ENCODE measurements around the gene VPS72.
A peak's percentile ranks its signal among the peaks of the same experiment; 100 is the strongest.
"Not testable (repeated sequence)": the region's sequence is repeated elsewhere in the genome, so short reads cannot be mapped to it uniquely, and the experiment has no call there.

VPS72 gene, protein sequence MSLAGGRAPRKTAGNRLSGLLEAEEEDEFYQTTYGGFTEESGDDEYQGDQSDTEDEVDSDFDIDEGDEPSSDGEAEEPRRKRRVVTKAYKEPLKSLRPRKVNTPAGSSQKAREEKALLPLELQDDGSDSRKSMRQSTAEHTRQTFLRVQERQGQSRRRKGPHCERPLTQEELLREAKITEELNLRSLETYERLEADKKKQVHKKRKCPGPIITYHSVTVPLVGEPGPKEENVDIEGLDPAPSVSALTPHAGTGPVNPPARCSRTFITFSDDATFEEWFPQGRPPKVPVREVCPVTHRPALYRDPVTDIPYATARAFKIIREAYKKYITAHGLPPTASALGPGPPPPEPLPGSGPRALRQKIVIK

DNA sequence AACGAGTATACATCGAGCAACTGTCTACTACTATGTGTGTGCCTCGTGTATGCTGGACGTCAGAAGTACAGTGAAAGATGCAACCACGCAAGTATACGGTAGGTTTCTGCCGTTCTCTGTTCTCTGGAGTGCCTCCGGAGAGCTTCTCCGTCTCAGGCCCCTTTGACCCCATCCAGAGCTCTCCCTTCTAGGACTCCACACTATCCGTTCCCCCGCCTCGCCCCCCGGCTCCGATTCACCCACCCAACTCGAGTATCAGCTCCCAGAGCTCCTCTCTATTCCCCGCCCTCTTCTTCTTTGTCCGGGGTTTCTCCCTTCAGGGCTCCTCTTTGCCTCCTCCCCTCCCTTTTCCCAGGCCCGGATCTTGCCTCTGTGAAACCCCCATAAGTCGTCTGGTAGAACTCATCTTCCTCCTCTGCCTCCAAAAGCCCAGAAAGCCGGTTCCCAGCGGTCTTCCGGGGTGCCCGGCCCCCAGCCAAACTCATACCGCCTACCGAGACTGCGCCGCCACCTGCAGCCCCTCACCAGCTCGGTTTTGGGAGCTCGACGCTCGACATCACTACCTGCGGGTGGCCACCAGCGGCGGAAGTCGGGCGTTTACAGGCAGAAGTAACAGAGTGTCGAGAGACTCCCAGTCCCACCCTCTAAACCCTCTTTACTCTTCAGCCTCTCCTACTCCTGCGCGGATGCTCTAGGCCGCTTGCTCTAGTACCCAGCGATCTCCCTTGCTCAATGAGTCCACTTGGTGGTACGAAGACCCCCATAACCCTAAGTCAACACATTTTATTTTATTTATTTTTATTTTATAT lies at the start of gene VPS72:
Gene VPS72 (minus strand): TSS at position 561 of the 809 bp plus-strand sequence. CDS start 76 bp downstream, at position 485.
- DNase-seq, result peak; percentile 55

DNA sequence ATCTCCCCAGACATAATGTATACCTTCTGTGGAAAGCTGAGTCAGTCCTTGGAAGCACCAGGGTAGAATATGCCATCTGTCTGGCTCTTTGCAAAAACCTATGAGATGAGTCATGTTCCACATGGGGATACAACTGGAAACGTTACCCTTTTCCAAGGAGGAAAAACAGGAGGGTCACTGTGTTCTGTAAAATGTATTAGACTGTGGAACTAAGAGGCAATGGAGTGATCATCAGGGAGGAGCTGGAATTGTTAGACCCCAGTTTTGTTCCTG lies 48.4 kb upstream of the VPS72 start:
- DNase-seq, result no peak

DNA sequence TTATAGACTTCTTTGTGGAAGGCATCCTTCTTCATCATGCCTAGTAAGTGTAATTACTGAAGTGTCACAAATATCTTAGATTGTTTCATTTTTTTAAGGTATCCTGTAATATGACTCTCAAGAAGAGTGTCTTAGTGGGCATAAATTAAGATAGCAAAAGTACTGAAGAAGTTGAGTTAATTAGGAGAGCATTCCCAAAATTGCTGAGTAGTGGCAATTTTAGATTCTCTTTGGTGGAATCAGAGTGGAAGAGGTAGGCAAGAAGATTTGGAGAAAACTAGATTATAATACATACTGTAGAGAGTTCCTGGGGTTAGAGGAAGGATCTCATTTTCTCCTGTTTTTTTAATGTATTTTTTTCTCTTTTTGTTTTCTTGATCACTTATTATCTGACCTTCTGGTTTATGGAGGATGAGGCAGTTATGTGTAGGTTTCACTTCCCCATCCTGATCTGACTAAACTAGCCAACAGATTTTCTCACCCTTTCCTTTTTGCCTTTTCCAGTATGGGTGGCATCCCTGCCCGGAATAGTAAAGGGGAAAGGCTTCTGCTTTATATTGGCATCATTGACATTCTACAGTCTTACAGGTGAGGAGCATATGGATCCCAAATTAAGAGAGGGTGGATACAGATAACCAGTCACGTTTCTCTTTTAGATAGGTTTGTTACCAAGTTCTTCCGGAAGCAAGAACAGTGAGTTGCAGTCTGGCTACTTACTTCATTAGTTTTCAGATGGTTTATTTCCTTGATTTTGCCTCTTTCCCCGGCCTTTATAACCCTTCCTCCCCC lies 47.9 kb upstream of the VPS72 start:
- no peak for DNase-seq

DNA sequence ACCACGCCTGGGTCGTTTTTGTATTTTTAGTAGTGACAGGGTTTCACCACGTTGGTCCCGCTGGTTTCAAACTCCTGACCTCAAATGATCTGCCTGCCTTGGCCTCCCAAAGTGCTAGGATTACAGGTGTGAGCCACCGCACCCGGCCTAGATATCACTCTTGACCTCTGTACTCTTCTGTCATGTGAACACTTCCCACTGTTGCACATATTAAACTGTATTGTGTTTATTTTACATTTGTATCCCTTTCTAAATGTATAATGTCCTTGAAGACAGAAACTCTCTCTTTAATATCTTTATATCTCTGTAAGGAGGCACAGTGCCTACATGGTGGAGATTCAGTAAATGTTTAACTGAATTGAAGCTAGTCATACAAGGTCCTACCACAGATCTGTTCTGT lies 45.2 kb upstream of the VPS72 start:
- no peak for DNase-seq

DNA sequence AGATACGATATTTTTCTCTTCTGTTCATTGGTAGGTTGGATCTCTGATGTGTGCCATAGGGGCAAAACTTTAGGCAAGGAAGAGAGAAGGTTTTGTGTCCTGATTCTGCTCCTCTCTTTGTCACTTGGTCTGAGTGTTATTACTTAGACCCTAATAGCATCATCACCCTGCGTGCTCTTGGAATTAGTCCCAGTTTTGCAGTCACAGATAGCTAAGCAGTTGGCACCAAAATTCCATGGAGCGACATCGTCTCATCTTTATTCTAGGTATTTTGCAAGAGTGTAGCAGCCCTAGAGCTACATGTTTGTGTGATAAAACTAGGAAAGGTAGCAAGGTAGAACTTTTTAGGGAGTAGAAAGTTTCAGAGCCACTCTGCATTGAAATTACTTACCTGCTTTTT lies 32.1 kb upstream of the VPS72 start:
- DNase-seq, result no peak

DNA sequence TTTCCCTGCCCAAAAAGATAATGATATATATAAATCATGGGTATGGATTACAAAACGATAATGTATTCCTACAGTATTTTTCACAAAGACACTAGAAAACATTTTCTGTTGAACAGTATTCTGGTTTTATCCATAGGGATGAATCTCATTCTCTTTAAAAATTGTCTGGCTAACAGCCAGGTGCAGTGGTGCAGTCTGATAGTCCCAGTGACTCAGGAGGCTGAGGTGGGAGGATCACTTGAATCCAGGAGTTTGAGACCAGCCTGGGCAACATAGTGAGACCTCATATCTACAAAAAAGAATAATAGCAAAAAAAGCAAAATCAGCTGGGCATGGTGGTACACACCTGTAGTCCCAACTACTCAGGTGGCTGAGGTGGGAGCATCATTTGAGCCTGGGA lies 31.6 kb upstream of the VPS72 start:
- DNase-seq, result no peak

DNA sequence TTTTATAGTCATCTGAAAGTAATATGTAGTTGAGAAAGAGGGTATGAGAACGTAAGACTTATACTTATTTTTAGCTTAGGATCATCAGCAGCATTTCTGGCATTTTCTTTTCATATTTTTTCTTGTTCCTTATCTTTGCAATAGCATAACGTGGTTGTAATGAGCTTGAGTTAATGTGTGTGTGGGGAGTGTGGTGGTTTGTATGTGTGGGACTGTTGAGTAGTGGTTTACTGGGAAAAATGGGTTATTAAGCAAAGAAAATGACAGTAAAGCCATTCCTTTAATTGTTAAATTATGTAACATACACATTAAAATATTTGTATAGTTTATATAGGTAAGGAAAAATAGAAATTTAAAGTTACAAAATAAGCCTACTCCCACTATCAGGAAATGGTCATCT lies 23.6 kb upstream of the VPS72 start:
- no peak for DNase-seq

DNA sequence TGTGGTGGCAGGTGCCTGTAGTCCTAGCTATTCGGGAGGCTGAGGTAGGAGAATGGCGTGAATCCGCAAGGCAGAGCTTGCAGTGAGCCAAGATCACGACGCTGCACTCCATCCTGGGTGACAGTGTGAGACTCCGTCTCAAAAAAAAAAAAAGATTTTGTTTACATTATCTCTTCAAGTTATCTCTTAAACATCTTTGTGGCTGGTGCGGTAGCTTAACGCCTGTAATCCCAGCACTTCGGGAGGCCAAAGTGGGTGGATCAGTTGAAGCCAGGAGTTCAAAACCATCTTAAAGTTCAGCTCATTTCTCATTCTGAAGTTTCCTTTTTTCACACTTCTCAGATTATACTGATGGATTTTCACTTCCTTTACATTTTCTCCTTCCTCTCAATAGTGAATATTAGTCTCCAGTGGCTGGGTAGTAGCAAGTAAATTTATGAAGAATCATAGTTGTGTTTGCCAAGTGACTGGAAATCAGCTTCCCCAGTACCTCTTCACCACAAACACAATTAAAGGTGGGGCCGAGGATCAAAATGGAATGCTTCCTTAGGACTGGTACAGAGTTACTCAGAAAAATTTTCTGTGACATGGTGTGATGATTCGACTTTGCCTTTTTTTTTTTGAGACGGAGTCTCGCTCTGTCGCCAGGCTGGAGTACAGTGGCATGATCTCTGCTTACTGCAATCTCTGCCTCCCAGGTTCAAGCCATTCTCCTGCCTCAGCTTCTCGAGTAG lies 22.1 kb upstream of the VPS72 start:
- DNase-seq, result no peak

DNA sequence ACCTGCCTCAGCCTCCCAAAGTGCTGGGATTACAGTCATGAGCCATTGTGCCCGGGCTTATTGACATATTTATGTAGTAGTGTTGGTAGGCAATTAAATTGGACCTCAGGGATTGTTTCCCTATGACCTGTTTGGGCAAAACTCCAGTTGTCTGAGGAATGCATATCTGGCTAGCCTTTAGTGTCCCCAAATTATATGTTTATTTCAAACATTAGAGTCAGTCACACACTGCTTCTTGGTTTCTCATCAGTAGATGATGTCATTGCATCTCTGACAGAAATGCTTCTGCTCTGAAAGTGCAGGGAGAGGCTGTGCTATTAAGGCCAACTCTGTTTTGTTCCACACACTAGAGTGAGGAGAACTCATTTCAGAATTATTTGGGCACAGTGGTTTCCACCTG lies 20.8 kb upstream of the VPS72 start:
- DNase-seq, result peak; percentile 34

DNA sequence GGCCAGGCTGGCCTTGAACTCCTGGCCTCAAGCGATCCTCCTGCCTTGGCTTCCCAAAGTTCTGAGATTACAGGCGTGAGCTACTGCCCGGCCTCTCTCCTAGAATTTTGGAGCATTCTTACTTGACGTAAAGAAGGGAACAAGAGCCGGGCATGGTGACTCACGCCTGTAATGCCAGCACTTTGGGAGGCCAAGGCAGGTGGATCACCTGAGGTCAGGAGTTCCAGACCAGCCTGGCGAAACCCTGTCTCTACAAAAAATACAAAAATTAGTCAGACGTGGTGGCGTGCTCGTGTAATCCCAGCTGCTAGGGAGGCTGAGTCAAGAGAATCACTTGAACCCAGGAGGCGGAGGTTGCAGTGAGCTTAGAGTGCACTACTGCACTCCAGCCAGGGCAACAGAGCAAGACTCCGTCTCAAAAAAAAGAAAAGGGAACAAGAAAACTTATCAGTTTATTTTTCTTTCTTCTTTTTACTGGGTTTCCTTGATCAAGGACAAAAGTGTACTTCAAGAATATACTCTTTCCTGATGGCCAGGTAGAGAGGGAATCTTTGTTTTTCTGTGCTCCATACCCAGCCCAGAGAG lies 15.5 kb upstream of the VPS72 start:
- not testable (repeated sequence) for DNase-seq

DNA sequence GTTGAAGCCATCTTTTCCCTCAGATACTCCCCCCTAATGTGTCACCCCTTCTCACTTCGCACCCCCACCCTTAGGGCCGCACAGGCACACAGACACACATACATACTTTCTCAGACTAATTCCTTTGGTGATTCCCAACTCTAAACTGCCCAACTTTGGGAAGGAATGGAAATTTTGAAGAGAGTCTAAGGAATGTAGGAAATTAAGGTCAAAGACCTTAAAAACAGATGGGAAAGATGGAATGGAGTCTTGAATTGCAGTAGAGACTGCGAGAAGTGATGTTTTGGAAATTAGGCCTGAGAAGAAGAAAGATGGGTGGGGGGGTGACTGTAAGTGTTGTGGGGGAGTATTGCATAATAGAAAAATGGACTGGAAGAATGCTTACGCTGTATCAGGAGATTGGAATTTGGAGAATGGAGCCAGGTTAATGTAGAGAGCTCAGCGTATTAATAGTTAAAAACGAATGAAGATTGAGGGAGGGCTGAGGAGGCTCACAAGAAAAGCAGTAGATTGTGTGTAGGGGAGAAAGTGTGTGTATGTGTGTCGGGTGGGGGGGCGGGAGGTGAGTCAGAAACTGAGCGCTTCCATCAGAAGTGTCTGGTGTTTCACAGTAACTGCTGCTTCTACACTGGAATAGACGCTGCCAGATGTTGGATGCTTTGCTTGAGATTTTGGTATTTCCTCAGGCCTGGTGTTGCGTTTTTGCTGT lies 10.0 kb upstream of the VPS72 start:
- DNase-seq, result peak; percentile 40

DNA sequence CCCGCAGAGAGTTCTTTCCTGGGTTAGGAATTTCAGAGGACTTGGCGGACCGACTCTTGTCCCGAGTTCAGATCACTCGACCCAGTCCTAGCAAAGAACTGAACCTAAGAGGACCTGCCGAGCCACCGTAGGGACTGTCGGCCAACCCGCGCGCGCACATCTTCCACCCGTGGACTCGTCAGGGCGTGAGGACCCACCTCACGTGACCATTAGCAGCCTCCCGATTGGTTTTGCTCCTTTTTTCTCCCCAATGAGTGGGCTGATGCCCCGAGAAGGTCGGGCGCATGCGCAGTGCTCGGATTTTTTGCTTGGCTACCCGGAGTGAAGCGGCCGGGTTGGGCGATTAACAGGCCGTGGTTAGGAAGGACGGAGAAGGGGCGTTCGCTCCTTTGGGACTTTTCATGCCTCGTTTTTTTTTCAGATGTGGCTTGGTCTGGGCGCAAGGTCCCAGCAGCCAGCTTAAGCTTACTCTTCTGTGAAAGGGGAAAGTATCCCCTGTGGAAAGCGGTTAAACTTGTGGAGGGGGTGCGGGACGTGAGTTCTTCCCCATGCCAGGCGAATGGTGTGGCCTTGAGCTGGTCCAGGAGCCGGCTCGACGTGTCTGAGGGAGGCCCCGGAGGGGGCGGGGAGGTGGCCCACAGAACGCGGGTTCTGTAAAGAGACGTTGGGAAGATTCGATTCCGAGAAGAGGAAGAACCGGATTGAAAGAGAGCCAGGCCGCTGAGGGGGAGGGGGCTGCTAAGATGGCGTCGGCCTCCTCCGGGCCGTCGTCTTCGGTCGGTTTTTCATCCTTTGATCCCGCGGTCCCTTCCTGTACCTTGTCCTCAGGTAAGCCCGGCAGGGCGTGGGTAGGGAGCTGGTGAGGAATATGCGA lies 8.5 kb upstream of the VPS72 start, which contains the start of gene PIP5K1A:
Gene PIP5K1A (plus strand): TSS at position 299 of the 874 bp plus-strand sequence. CDS start 445 bp downstream, at position 744.
- DNase-seq, result peak; percentile 96

DNA sequence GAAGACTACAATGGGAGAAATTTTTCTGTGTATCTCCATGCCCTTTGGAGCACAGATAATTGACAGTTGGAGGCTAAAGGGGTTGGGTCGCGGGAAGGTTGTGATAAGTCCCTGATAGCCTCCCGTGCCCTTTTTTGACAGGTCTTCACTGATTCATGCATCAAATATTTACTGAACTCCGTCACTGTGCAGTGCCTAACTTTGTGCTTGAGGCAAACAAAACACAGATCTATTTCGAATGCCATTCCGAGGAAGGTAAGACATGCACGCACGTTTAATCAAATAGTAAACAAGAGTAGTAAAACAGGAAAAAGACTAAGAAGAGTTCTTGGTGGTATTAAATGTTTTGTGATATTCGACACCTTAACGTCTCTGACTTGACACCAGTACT lies 7.9 kb upstream of the VPS72 start:
- no peak for DNase-seq

DNA sequence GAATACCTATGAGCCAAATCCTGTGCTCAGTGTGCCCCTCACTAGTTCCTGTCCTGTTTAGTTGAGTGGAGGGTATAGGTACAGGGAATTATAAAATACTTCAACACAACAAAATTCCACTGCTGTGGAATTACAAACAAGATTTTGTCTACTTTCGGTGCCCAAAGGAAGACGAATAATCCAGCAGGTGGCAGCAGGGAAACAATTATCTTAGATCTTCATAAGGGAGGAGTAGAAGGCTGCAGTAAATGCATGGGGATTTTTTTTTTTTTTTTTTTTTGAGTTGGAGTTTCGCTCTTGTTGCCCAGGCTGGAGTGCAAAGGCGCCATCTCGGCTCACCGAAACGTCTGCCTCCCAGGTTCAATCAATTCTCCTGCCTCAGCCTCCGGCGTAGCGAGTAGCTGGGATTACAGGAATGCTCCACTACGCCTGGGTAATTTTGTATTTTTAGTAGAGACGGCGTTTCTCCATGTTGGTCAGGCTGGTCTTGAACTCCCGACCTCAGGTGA lies 6.3 kb upstream of the VPS72 start:
- DNase-seq, result peak; percentile 49

DNA sequence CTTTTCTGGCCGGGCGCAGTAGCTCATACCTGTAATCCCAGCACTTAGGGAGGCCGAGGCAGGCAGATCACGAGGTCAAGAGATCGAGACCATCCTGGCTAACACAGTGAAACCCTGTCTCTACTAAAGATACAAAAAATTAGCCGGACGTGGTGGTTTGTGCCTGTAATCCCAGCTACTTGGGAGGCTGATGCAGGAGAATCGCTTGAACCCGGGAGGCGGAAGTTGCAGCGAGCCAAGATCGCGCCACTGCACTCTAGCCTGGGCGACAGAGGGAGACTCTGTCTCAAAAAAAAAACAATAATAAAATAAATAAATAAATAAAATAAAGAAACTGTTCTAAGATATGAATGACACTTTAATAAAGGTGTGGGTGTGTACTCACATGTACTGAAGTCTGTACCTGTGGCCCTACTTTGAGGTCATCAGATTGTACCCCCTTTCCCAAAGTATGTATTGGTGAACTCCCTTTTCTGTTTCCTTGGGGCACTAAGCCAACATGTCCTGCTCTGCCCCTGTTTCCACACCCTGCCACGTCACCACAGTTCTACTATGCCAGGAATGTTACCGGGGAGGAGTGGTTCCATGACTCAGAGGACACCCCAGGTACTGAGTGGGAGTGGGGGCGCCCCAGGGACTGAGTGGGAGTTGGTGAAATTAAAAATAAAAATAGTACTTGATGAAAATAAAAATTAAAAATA lies 5.0 kb upstream of the VPS72 start:
- DNase-seq, result peak; percentile 81

DNA sequence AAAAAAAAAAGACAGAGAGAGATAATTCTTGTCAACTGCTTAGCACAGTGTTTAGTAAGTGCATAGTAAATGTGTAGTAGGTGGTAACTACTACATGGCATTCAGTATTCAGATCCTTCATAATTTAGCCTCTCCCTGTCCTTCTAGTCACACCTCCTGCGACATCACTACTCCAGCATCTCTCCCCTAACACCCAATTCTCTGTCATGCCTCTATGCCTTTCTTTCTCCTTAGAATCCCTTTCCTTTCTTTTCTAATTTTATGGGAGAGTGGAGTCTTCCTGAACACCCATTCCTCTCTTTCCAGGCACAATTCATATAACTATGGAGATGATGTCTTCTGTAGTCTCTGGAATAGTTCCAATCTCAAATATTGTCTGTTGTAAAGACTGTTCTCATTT lies 3.9 kb upstream of the VPS72 start:
- DNase-seq, result no peak

DNA sequence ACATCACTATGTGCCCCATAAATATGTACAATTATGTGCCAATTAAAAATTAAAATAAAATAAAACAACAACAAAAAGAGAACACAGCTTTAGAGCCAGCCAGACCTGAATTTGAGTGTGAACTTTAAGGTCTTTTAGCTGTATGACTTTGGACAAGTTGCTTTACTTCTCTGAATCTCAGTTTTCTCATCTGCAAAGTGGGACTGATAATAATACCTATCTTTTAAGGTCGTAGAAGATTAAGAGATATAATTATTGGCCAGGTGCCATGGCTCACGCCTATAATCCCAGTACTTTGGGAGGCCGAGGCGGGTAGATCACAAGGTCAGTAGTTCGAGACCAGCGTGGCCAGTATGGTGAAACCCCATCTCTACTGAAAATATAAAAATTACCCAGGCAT lies 3.3 kb upstream of the VPS72 start:
- DNase-seq, result no peak

DNA sequence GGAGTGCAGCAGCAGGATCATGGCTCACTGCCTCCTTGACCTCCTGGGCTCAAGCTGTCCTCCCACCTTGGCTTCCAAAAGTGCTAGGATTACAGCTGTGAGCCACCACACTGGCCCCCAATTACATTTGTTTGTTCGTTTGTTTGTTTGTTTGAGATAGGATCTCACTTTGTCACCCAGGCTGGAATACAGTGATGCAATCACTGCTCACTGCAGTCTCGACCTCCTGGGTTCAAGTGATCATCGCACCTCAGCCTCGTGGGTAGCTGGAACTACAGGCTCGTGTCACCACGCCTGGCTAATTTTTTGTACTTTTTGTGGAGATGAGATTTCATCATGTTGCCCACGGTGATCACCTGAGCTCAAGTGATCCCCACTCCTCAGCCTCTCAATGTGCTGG lies 2.0 kb upstream of the VPS72 start:
- DNase-seq, result no peak

DNA sequence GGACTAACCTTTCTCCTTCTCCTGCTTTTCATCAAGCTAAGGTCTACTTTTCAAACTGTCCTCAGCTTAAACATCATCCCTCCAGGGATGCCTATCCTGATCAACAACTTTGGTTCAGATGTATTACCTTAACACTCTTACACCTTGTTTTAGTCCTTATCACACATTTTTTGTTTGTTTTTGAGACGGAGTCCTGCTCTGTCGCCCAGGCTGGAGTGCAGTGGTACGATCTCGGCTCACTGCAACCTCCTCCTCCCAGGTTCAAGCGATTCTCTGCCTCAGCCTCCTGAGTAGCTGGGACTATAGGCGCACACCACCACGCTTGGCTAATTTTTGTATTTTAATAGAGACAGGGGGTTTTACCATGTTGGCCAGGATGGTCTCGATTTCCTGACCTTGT lies 1.3 kb downstream of the VPS72 start:
- DNase-seq, result not testable (repeated sequence)

DNA sequence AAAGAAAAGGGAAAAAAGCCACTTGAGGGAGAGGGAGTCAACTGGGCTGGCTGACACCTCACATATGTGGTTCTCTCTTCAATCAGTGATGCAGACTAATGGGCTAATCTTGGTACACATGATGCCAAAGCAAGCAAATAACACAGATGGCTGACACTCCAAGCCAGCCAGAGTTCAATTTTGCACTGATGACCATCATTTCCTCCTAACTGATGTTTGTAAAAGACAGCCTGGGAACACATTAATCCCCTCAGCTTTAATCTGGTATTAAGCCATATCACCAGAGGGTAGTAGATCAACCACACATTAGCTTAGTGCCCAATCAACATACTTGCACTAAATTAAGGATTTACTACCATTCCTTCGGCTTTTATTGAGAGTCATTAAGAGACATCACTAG lies 2.8 kb downstream of the VPS72 start:
- DNase-seq, result no peak

Measured in T1000 (cell line).